HG03103 (cell line): Measurements from ENCODE around the gene PSMG4.

Experiments
- ATAC-seq: cut with Tn5 transposase; IDR thresholded peaks from one replicate; pipeline ENCODE4 v1.9.1; 2021; ENCODE audit warnings: low read depth; ENCODE audit not compliant: unreplicated experiment

PSMG4 gene

GRCh38 chr6:3304500-3305215 is 45.9 kb downstream of the PSMG4 start:
- ATAC-seq, result no peak

GRCh38 chr6:3305216-3305565 is 46.4 kb downstream of the PSMG4 start:
- no peak for ATAC-seq

GRCh38 chr6:3305831-3306230 is 47.1 kb downstream of the PSMG4 start:
- ATAC-seq, result no peak

- ATAC-seq, result no peak
Measured at GRCh38 chr6:3306848-3307247, 48.1 kb downstream of the PSMG4 start.

GRCh38 chr6:3307436-3307835 is 48.7 kb downstream of the PSMG4 start:
- ATAC-seq, result no peak

GRCh38 chr6:3308106-3308505 is 49.4 kb downstream of the PSMG4 start:
- ATAC-seq, result no peak

GRCh38 chr6:3309391-3310050 is 50.8 kb downstream of the PSMG4 start:
- ATAC-seq, result no peak

GRCh38 chr6:3310051-3310448 is 51.3 kb downstream of the PSMG4 start:
- ATAC-seq, result no peak

GRCh38 chr6:3310703-3311102 is 52.0 kb downstream of the PSMG4 start:
- ATAC-seq, result no peak

- ATAC-seq, result no peak
Measured at GRCh38 chr6:3311826-3312225, 53.1 kb downstream of the PSMG4 start.

- no peak for ATAC-seq
Measured at GRCh38 chr6:3312604-3313231, 54.0 kb downstream of the PSMG4 start.

GRCh38 chr6:3314176-3314575 is 55.4 kb downstream of the PSMG4 start:
- ATAC-seq, result no peak

- ATAC-seq, result no peak
Measured at GRCh38 chr6:3314621-3315467, 56.1 kb downstream of the PSMG4 start.

- ATAC-seq, result no peak
Measured at GRCh38 chr6:3315841-3316240, 57.1 kb downstream of the PSMG4 start.

GRCh38 chr6:3316331-3316730 is 57.6 kb downstream of the PSMG4 start:
- ATAC-seq, result no peak

- no peak for ATAC-seq
Measured at GRCh38 chr6:3316818-3317217, 58.1 kb downstream of the PSMG4 start.
